ENCODE measurements around the gene VAV1.
A peak's percentile ranks its signal among the peaks of the same experiment; 100 is the strongest.
"Not testable (repeated sequence)": the region's sequence is repeated elsewhere in the genome, so short reads cannot be mapped to it uniquely, and the experiment has no call there.

VAV1 gene

GRCh38 chr19:6790194-6791128, 18.0 kb downstream of the VAV1 start:
- no peak for DNase-seq

- no peak for DNase-seq
These were observed 18.7 kb downstream of the VAV1 start for GRCh38 chr19:6791237-6791636.

GRCh38 chr19:6793411-6793810, 20.9 kb downstream of the VAV1 start:
- no peak for DNase-seq

- no peak for DNase-seq
These were observed 21.5 kb downstream of the VAV1 start for GRCh38 chr19:6793973-6794372.

- no peak for DNase-seq
These were observed 22.4 kb downstream of the VAV1 start for GRCh38 chr19:6794686-6795431.

- DNase-seq: no peak
These were observed 23.8 kb downstream of the VAV1 start for GRCh38 chr19:6796278-6796677.

- no peak for DNase-seq
These were observed 25.1 kb downstream of the VAV1 start for GRCh38 chr19:6797646-6798045.

GRCh38 chr19:6800160-6800790, 27.8 kb downstream of the VAV1 start:
- not testable (repeated sequence) for DNase-seq

GRCh38 chr19:6800991-6801484, 28.5 kb downstream of the VAV1 start:
- DNase-seq: no peak

- peak in 1 of 2 experiments; percentile 12 for DNase-seq
These were observed 29.1 kb downstream of the VAV1 start for GRCh38 chr19:6801485-6802086.

- DNase-seq: no peak
These were observed 30.0 kb downstream of the VAV1 start for GRCh38 chr19:6802336-6803035.

GRCh38 chr19:6803036-6803404, 30.5 kb downstream of the VAV1 start:
- DNase-seq: no peak

GRCh38 chr19:6806488-6806887, 34.0 kb downstream of the VAV1 start:
- no peak for DNase-seq

GRCh38 chr19:6807291-6807690, 34.8 kb downstream of the VAV1 start:
- no peak for DNase-seq

- DNase-seq: no peak
These were observed 36.0 kb downstream of the VAV1 start for GRCh38 chr19:6808494-6808893.

- no peak for DNase-seq
These were observed 36.8 kb downstream of the VAV1 start for GRCh38 chr19:6809262-6809661.

- DNase-seq: no peak
These were observed 38.9 kb downstream of the VAV1 start for GRCh38 chr19:6811378-6811777.

GRCh38 chr19:6811906-6812305, 39.4 kb downstream of the VAV1 start:
- peak in 1 of 2 experiments; percentile 14 for DNase-seq

GRCh38 chr19:6812612-6813011, 40.1 kb downstream of the VAV1 start:
- no peak for DNase-seq

GRCh38 chr19:6813659-6814058, 41.2 kb downstream of the VAV1 start:
- no peak for DNase-seq

- no peak for DNase-seq
These were observed 44.7 kb downstream of the VAV1 start for GRCh38 chr19:6817179-6817578.

- no peak for DNase-seq
These were observed 45.7 kb downstream of the VAV1 start for GRCh38 chr19:6818246-6818645.
